Mucosa of rectum (tissue), 2 donors: ENCODE measurements around the gene FGB.

Experiments
- H3K27ac ChIP-seq, 2 donors: one replicate each; pipeline ENCODE4 v1.7.0; 2013; ENCODE audit warnings: inconsistent platforms in 2 of 2, low read depth in 2 of 2, low read length in 2 of 2
- H3K27me3 ChIP-seq, 2 donors: one replicate each; pipeline ENCODE4 v1.7.0; 2013; ENCODE audit warnings: low read length in 2 of 2; ENCODE audit not compliant: control insufficient read depth in 2 of 2, insufficient read depth in 2 of 2
- H3K36me3 ChIP-seq, 2 donors: one replicate each; pipeline ENCODE4 v1.7.0; 2013; ENCODE audit warnings: low read length in 2 of 2; ENCODE audit not compliant: control insufficient read depth in 2 of 2, insufficient read depth in 2 of 2
- H3K4me1 ChIP-seq, 2 donors: one replicate each; pipeline ENCODE4 v1.7.0; 2013; ENCODE audit warnings: low read length in 2 of 2, mild to moderate bottlenecking in 1 of 2; ENCODE audit not compliant: control insufficient read depth in 2 of 2, insufficient read depth in 2 of 2
- H3K4me3 ChIP-seq, 2 donors: one replicate each; pipeline ENCODE4 v1.7.0; 2013; ENCODE audit warnings: low read length in 2 of 2
- H3K9ac ChIP-seq, 2 donors: one replicate each; pipeline ENCODE4 v1.7.0; 2013; ENCODE audit warnings: low read length in 2 of 2, low read depth in 1 of 2, mild to moderate bottlenecking in 1 of 2
- H3K9me3 ChIP-seq, 2 donors: one replicate each; pipeline ENCODE4 v1.7.0; 2013; ENCODE audit warnings: low read length in 2 of 2; ENCODE audit not compliant: control insufficient read depth in 2 of 2
- donor health status: healthy.
- donor health status: Normal muscosa, but diverticular disease.

Gene FGB

DNA sequence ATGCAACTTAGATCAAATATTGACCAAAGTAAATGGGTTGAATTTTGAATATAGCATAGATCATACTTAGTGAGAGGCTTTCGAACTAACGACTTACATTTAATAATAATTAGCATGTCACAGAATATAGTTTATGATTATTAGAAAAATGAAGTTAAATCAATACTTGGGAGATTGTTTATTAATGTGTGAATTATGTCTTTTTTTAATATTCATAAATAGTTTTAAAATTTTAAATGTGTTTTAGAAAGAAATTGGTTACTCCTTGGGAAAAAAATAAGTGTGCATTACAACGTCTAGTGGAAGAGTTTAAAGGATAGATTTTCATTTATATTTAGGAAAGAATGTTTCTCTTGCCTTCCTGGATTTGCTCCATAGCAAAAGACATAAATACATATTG is 20.4 kb downstream of the FGB start:
- Histone ChIP-seq H3K4me1 (no peaks in the 10 kb centered on the region), H3K9me3 (no peaks in the 10 kb centered on the region), H3K4me3 (no peak overlapping the region), H3K36me3 (no peaks in the 10 kb centered on the region), H3K27me3 (no peaks in the 10 kb centered on the region), H3K27ac (no peak overlapping the region), H3K9ac (no peak overlapping the region)

- Histone ChIP-seq H3K9me3 (no peaks in the 10 kb centered on the region), H3K27ac (no peak overlapping the region), H3K4me1 (no peaks in the 10 kb centered on the region), H3K4me3 (no peak overlapping the region), H3K36me3 (no peaks in the 10 kb centered on the region), H3K27me3 (no peaks in the 10 kb centered on the region), H3K9ac (no peak overlapping the region)
Measured at GRCh38 chr4:154583677-154584076, 20.9 kb downstream of the FGB start.

DNA sequence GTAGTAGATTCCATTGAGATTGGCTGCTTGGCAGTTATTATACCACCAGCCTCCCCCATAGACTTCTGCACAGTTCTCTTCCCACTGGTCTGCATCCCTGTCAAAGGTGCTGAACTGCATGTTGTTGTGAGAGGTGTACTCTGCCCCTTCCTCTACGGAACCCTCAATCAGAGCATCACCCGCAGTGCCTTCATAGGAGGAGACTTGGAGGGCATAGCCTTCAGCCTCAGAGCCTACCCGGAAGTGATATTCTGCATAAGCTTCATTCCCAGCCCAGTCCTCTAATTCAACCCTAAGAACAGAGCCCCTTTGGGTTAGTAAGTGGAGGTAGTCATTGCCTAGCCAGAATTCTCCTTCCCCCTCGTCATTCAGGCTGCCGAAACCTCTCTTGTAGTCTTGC is 21.4 kb downstream of the FGB start:
- Histone ChIP-seq H3K9me3 (no peaks in the 10 kb centered on the region), H3K4me1 (no peaks in the 10 kb centered on the region), H3K27ac (no peak overlapping the region), H3K9ac (no peak overlapping the region), H3K36me3 (no peaks in the 10 kb centered on the region), H3K4me3 (no peak overlapping the region), H3K27me3 (no peaks in the 10 kb centered on the region)

DNA sequence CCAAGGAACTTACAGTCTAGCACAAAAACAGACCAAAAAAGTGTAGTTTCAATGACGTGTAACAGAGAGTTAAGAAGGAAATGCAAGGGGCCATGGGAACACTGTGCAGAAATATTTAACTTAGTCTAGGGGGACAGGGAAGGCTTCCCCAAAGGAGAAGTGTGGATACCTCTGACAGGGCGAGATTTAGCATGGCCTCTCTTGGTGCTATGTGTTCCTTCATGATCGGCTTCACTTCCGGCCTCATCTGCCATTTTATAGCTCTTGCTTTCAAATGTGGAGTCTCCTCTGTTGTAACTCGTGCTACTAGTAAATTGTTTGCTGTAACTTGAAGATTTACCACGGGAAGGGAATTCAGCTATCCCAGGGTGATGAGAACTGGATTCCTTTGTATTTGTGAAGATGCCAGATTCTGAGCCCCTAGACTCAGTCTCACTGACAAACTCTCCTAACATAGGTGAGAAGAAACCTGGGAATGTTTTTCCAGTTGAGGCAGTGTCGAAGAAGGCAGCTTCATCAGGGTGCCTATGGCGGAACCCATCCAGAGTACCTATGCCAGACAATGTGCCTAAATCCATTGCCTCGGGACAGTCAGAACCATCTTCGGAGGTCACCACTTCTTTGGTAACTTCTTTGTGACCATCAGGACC is 22.7 kb downstream of the FGB start:
- Histone ChIP-seq H3K4me3 (no peak overlapping the region), H3K4me1 (no peaks in the 10 kb centered on the region), H3K27me3 (no peaks in the 10 kb centered on the region), H3K9ac (no peak overlapping the region), H3K27ac (no peak overlapping the region), H3K9me3 (no peaks in the 10 kb centered on the region), H3K36me3 (no peaks in the 10 kb centered on the region)

DNA sequence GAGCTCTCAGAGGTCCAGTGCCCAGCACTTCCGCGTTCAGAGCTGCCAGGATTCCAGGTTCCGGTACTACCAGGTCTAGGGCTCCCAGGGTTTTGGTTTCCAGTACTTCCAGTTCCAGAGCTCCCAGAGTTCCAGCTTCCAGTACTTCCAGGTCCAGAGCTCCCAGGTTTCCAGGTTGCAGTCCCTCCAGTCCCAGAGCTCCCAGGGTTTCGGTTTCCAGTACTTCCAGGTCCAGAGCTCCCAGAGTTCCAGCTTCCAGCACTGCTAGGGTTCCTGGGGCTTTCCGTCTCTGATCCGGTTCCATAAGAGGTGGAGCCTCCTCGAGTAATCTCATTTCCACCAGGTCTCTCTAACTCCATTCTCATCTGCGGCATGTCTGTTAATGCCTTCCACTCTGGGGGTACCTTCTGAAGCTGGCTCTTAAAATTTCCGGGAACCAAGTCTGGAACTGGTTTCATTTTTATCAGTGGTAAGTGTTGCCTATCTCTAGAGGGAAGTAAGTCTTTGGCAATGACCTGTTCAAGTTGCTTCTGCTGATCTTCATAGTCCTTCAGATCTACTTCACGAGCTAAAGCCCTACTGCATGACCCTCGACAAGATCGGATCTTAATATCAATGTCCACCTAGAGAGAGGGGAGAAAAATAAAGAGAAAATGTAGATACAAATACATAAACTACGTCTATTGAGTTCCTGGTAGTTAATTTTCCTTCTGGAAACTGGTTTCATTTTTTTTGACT is 23.7 kb downstream of the FGB start:
- H3K27me3 ChIP-seq: no peaks in the 10 kb centered on the region
- H3K4me1 ChIP-seq: no peaks in the 10 kb centered on the region
- no peak overlapping the region for H3K9ac ChIP-seq
- no peak overlapping the region for H3K27ac ChIP-seq
- H3K36me3 ChIP-seq: no peaks in the 10 kb centered on the region
- no peak overlapping the region for H3K4me3 ChIP-seq
- no peaks in the 10 kb centered on the region for H3K9me3 ChIP-seq

- H3K9me3 ChIP-seq: no peaks in the 10 kb centered on the region
- H3K27me3 ChIP-seq: no peaks in the 10 kb centered on the region
- H3K4me3 ChIP-seq: no peak overlapping the region
- H3K9ac ChIP-seq: no peak overlapping the region
- H3K4me1 ChIP-seq: no peaks in the 10 kb centered on the region
- H3K36me3 ChIP-seq: no peaks in the 10 kb centered on the region
- H3K27ac ChIP-seq: no peak overlapping the region
Measured at GRCh38 chr4:154588198-154588597, 25.4 kb downstream of the FGB start.

- no peak overlapping the region for H3K4me3 ChIP-seq
- H3K4me1 ChIP-seq: no peaks in the 10 kb centered on the region
Measured at GRCh38 chr4:154589296-154590197, 26.7 kb downstream of the FGB start.

DNA sequence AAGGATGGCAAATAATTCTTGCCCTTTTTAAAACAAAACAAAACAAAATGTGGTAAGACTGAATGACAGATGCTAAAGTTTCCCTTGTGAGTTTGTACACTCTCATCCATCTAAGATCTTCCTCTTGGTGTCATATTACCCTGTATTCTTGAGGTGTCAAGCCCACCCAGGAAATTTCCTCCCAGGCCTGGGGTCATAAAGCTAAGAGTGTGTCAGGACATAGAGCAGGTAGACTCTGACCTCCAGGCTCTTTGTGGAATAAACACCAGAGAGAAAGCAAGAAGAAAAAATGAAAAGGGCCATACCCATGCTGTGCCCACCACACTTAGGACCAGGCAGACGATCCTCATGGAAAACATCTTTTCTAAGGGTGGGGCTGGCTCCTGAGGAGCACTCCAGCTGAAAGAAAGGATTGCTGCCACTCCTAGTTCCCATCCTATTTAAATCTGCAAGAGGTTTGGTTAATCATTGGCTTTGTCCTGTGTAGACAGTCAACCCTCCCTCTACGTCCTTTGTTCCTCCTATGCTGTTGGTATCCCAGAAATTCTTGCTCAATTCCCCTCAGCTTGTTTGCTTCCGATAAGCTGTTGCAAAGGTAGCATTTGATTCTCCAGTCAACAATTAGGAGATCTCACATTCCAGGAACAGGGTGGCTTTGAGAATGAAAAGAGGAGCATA is 27.7 kb downstream of the FGB start, which contains the start of gene FGA:
Gene FGA (minus strand): TSS at position 414 of the 678 bp plus-strand sequence. CDS start 55 bp downstream, at position 359.
- Histone ChIP-seq H3K27ac (no peak within 1 kb of the TSS), H3K36me3 (no peaks in the 10 kb centered on the region), H3K9ac (no peak within 1 kb of the TSS), H3K4me1 (no peaks in the 10 kb centered on the region), H3K27me3 (no peaks in the 10 kb centered on the region), H3K4me3 (no peak within 1 kb of the TSS), H3K9me3 (no peaks in the 10 kb centered on the region)

More at GRCh38 chr4:154589296-154590197, 26.7 kb downstream of the FGB start:
- Histone ChIP-seq H3K9ac (no peak overlapping the region), H3K36me3 (no peaks in the 10 kb centered on the region), H3K27me3 (no peaks in the 10 kb centered on the region), H3K9me3 (no peaks in the 10 kb centered on the region), H3K27ac (no peak overlapping the region)

DNA sequence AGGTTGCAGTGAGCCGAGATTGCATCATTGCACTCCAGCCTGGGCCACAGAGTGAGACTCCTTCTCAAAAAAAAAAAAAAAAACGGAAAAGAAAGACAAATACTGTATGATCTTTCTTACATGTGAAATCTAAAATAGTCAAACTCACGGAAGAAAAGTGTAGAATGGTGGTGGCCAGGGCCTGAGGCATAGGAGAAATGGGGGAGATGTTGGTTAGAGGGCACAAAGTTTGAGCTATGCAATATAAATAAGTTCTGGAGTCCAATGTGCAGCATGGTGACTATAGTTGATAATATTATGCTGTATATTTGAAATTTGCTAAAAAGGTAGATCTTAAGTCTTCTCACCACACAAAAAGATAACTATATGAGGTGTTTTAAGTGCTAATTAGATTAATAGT is 29.1 kb downstream of the FGB start:
- Histone ChIP-seq H3K9ac (no peak overlapping the region), H3K27ac (no peak overlapping the region), H3K4me3 (no peak overlapping the region), H3K9me3 (no peaks in the 10 kb centered on the region), H3K36me3 (no peaks in the 10 kb centered on the region), H3K4me1 (no peaks in the 10 kb centered on the region), H3K27me3 (no peaks in the 10 kb centered on the region)
